Vagina (tissue), 2 donors: ENCODE measurements around the gene AP3M1.

Experiments
- CTCF ChIP-seq, 3 experiments: fragments of 450-650 bp in 2 of 3; fragments of 200-600 bp in 1 of 3; sonication (generic) in 1 of 3; IDR thresholded peaks; one replicate each; pipeline ENCODE4 v1.5.1; 2017 to 2019; ENCODE audit warnings: antibody characterized with exemption in 3 of 3, mild to moderate bottlenecking in 2 of 3, moderate library complexity in 2 of 3
- POLR2AphosphoS5 ChIP-seq, 2 donors: sonication (generic); formaldehyde crosslinking; IDR thresholded peaks; one replicate each; pipeline ENCODE4 v1.9.0; 2017; ENCODE audit warnings: antibody characterized with exemption in 2 of 2, mild to moderate bottlenecking in 2 of 2, low read depth in 1 of 2; ENCODE audit not compliant: insufficient read depth in 1 of 2

DNA sequence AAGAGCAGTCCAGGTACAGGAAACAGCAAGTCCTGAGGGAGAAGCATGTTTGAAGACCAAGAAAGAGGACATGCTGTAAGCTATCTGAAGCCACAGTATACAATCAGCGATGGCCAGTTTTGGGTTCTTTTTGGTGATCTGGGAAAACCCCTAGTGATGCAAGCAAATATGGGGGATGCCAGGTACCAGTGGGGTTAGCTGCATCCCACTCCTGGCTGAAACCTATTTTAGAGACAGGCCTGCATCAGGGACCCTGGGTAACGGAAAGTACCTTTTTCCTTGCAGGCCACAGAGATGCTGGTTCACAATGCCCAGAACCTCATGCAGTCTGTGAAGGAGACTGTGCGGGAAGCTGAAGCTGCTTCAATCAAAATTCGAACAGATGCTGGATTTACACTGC, 32.9 kb downstream of the AP3M1 start:
- no peak for TF ChIP-seq CTCF (IDR thresholded peaks at IDR 0.05)
- TF ChIP-seq POLR2AphosphoS5 (IDR thresholded peaks at IDR 0.05; ENCODE audit: insufficient read depth in 1 of 2, low read depth in 1 of 2) = no peak
